Ecto neural progenitor cell (in vitro differentiated cells): ENCODE results near the gene GFRA4.

Experiments used
- DNase-seq: peaks from one replicate; pipeline ENCODE4 v3.0.0-alpha.2; 2018; ENCODE audit warnings: low spot score

GFRA4 gene

GRCh38 chr20:3652676-3653596 lies 10.3 kb downstream of the GFRA4 start:
- DNase-seq = no peak

GRCh38 chr20:3652221-3652620 lies 11.0 kb downstream of the GFRA4 start:
- no peak for DNase-seq

DNA sequence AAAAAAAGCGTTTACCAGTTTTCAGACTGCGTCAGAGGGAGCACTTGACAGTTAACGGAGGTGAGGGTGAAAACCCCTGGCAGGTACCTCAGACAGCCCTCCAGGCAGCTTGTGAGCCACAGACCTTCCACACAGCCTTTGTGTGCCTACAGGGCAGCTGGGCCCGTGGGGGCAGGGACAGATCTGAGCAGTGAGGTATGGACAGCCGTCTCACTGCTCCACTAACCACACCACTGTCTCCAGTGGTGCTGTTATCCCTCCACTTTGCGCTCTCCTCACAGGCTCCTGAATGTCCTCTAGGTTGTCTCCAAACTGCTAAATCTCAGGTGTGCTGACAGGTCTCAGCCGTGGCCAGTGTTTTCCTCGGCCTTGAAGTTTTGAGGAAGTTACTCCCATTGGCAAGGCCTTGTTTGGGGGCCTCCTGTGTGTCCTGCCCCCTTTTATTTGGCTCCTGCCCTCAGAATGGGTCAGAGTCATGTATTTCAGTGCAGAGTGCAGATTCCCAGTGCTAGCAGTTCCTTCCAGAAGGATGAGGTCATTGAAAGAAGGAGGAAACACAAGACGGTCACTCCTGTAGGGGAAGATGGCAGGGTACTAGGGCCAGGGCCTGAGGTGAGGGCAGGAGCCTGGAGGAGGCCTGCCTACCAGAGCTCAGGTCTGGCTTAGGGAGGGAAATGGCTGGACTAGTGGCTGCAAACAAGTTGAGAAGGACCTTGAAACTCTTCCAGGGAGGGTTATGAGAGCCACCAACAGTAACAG lies 11.8 kb downstream of the GFRA4 start:
- no peak for DNase-seq

DNA sequence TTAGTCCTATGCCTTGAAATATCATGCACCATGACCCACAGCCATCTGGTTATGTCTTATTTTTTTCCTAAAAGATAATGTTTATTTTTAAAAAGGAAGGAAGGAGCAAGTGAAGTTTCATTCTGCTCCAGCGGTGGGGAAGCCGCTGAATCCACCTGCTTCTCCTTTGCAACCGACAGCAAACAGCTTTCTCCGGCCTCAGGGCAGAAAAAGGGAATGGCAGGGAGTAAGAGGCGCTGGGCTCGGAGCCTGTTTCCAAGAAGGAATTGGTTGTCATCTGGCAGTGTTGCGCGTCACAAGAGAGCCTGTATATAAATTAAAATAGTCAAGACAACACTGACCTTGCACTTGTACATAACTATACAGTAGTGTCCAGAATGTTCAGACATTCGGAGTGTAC lies 14.2 kb downstream of the GFRA4 start:
- no peak for DNase-seq

DNA sequence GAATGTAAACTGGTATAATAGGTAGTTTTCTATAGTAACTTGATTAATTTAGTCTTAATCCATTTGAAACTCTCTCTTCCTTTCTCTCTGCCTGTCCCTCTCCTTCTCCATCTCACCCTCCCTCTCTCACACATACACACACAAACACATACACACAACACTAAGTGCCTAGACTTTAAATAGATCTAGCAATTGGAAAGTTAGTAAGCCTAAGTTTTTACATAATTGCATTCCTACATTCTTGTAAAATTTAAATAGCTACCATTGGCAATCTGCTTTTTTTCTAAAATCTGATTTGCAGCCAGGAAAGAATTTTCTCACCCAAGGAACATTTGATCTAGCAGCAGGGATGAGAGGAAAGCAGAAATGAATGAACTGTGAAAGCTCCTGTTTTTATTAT lies 15.7 kb downstream of the GFRA4 start:
- DNase-seq = no peak

DNA sequence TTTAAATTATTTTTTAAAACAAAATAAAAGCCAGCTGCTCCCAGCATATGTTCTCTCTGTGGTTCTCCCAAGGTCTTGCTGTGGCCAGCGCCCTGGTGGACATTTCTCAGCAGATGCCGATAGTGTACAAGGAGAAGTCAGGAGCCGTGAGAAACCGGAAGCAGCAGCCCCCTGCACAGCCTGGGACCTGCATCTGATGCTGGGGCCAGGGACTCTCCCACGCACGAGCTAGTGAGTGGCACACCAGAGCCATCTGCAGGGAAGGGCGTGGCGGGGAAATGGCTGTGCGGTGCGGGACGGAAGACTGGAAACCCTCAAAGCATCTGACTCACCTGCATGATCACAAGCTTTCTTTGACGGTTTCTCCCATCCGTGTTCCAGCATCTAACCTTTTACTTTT lies 16.5 kb downstream of the GFRA4 start:
- no peak for DNase-seq

- no peak for DNase-seq
Measured at GRCh38 chr20:3646067-3646440, 17.1 kb downstream of the GFRA4 start.

GRCh38 chr20:3645309-3646066 lies 17.7 kb downstream of the GFRA4 start:
- DNase-seq = no peak

DNA sequence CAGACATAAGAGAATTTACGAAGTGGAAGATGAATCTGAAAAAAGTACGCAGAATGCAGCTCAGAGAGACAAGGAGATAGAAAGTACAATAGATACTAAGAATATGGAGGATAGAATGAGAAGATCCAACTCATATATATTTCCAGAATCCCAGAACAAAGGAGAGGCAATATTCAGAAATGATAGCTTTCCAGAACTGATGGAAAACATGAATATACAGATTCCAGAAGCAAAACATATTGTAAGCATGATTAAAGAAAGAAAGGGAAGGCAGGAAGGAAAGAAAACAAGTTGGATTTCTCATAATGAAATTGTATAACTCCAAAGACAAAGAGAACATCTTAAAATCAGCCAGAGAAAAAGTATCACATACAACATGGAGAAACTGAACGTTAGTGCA lies 22.9 kb downstream of the GFRA4 start:
- DNase-seq = no peak

DNA sequence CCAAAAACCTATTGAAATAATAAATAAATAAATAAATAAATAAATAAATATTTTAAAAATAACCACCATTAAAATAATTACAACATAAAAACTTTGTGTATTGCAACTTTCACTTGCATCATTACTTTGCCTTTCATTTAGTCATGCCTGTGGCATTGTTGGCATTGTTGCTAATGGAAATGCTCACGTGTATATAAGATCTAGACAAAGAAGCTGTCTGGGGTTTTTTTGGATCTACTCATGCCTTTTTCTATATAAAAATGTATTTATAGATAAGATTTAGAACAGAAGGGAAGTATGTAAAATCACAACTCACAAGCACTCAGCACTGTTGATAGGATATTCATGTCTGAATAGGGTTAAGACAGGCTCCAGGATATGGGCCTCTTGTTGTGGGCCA lies 27.9 kb downstream of the GFRA4 start:
- DNase-seq = no peak

- DNase-seq = no peak
Measured at GRCh38 chr20:3633913-3634478, 29.2 kb downstream of the GFRA4 start.

DNA sequence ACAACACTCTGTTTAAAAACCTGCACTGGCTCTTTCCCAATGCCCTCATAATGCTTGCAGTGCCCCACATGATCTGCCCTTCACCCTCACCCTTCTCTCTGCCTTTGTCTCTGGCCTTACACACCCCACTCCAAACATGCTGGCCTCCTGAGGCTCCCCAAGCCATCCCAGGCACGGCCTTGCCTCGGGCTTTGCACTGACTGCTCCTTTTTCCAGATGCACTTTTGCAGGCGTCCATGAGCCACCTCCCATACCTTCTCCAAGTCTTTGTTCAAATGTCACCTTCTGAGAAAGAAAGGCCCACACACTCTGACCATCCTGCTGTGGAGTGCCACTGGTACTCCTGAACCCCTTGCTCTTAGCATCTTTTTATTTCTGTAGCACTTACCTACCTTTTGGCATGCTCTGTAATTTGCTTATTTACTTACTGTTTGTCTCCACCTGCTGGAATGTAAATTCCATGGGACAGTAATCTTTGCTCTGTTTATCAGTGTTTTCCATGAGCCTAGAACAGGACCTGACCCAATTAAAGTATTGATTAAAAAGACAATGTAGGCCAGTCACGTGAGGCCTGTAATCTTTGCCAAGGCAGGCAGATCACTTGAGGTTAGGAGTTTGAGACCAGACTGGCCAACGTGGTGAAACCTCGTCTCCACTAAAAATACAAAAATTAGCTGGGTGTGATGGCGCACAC lies 30.7 kb downstream of the GFRA4 start:
- DNase-seq = no peak

DNA sequence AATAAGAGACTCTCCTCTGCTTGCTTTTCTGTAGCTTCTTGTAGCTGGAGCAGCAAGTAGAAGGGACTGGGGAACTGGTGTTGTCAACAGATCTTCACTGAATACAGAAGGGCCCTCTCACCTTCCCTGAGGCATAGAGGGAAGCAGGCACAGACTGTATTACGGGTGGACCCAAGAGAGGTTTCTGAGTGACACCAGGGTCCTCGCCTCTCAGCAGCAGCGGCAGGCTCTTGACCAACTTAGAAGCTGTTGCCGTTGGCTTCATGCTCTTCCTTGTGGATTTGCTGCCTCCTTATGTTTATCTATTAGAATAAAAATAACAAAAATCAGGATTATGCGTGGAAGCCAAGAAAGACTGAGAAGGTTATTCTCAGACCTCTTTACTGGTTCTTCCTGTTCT lies 31.7 kb downstream of the GFRA4 start:
- DNase-seq = no peak

- no peak for DNase-seq
Measured at GRCh38 chr20:3630429-3630828, 32.8 kb downstream of the GFRA4 start.

DNA sequence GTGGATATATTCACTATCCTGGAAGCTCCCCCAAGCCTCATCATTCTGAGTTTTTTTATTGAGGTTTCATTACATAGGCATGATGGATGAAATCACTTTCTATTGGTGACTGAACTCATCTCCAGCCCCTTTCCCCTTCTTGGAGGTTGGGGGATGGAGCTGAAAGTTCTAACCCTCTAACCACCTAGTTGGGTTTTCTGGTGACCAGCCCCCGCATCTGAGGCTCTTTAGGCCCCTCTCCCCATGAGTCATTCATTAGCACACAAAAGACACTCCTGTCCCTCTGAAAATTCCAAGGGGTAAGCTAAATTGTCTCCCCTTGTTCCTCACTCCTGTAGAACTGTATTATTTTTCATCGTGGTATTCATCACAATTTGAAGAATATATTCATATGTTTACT lies 33.3 kb downstream of the GFRA4 start:
- no peak for DNase-seq

- DNase-seq = no peak
Measured at GRCh38 chr20:3628502-3629314, 34.5 kb downstream of the GFRA4 start.

GRCh38 chr20:3627476-3627875 lies 35.7 kb downstream of the GFRA4 start:
- no peak for DNase-seq

DNA sequence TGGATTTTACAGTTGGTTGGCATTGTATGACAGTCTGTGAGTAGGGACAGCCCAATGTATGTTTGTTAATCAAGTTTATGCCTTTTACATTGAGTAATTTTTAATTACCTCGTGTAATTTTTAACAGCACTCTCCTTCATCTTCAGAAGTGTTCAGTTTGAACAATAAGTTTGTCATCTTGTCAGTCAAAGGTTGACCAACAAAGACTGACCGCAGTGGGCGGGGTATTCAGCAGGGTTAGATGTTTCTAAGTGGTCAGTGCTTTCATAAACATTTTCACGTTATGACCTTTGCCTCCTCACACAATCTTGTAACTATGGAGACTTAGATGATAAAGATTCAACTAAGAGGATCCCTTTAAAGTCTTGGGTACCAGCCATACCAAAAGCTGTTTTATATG lies 40.8 kb downstream of the GFRA4 start:
- DNase-seq = no peak

GRCh38 chr20:3621111-3621510 lies 42.1 kb downstream of the GFRA4 start:
- no peak for DNase-seq

DNA sequence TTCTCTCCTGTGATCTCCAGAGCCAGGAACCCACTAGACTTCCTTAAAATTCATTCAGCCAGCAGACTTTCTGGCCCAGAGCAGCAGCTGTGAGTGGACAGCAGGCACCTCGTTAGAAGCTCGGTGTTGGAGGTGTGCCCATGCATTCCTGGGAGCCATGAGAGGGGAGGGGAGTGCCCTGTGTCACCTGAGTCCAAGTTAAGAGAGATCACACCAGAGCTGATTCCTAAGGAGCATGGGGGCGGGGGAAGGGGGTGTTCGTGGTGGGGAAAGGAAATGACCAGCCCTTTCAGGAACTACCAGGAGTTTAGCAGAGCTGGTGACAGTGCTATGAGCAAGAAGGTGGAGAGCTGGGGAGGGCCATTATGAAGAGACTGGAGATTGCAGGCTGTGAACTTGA lies 46.9 kb downstream of the GFRA4 start:
- no peak for DNase-seq
